Measurements from ENCODE around the gene ITPR3.

ITPR3 gene

GRCh38 chr6:33683051-33683571 is 62.0 kb downstream of the ITPR3 start:
- no peak for DNase-seq (ENCODE audit: extremely low read depth, insufficient read length)
- TF ChIP-seq, protein P1, sequence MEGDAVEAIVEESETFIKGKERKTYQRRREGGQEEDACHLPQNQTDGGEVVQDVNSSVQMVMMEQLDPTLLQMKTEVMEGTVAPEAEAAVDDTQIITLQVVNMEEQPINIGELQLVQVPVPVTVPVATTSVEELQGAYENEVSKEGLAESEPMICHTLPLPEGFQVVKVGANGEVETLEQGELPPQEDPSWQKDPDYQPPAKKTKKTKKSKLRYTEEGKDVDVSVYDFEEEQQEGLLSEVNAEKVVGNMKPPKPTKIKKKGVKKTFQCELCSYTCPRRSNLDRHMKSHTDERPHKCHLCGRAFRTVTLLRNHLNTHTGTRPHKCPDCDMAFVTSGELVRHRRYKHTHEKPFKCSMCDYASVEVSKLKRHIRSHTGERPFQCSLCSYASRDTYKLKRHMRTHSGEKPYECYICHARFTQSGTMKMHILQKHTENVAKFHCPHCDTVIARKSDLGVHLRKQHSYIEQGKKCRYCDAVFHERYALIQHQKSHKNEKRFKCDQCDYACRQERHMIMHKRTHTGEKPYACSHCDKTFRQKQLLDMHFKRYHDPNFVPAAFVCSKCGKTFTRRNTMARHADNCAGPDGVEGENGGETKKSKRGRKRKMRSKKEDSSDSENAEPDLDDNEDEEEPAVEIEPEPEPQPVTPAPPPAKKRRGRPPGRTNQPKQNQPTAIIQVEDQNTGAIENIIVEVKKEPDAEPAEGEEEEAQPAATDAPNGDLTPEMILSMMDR (IDR thresholded peaks at IDR 0.05; ENCODE audit: insufficient read depth, low read length, poor library complexity, severe bottlenecking), result no peak

DNA sequence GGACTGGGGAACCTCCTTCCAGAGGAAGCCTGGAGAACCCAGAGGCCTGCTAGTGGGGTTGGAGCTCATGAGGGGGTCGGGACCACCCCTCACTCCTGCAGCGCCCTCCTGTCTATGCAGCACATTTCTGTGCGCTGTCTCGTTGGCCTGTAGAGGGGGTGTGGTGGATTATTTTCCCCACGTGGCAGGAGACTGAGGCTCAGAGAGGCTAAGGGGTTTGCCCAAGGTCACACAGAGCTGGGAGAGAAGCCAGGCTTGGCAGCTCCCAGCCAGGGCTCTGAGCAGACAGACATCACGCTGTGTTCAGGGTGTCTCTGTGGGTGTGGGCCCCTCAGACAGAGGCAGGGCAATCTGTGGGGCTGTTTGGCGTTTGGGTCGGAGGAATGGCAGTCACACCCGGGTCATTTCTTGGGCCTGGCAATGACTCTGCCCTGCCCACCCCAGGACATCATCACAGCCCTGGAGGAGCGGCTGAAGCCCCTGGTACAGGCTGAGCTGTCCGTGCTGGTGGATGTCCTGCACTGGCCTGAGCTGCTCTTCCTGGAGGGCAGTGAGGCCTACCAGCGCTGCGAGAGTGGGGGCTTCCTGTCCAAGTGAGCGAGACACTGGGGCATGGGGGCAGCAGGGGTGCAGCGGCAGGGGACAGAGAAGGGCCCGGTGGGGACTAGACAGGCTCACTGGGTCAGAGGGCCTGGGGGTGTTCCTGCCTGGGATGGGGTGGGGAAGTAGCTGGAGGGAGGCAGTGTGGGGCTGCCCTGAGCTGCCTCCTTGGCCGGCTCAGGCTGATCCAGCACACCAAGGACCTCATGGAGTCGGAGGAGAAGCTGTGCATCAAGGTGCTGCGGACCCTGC is 62.7 kb downstream of the ITPR3 start:
- TF ChIP-seq, protein P1 (IDR thresholded peaks at IDR 0.05; ENCODE audit: insufficient read depth, low read length, poor library complexity, severe bottlenecking), result no peak
- no peak for DNase-seq (ENCODE audit: extremely low read depth, insufficient read length)
- Histone ChIP-seq H3K4me3 (replicated peaks; ENCODE audit: low read depth, low read length) (no peak overlapping the region), H3K36me3 (ENCODE audit: control insufficient read depth, insufficient read depth, low read length) (peaks cover 38% of the 10 kb centered on the region), H3K27me3 (replicated peaks; ENCODE audit: control insufficient read depth, insufficient read depth, low read length) (no peaks in the 10 kb centered on the region)

More at GRCh38 chr6:33683051-33683571, 62.0 kb downstream of the ITPR3 start:
- no peak overlapping the region for H3K4me3 ChIP-seq (replicated peaks; ENCODE audit: low read depth, low read length)
- no peaks in the 10 kb centered on the region for H3K27me3 ChIP-seq (replicated peaks; ENCODE audit: control insufficient read depth, insufficient read depth, low read length)
- H3K36me3 ChIP-seq (ENCODE audit: control insufficient read depth, insufficient read depth, low read length), result peaks cover 37% of the 10 kb centered on the region

GRCh38 chr6:33684428-33684896 is 63.3 kb downstream of the ITPR3 start:
- peaks cover 40% of the 10 kb centered on the region for H3K36me3 ChIP-seq (ENCODE audit: control insufficient read depth, insufficient read depth, low read length)
- DNase-seq (ENCODE audit: extremely low read depth, insufficient read length), result no peak
- TF ChIP-seq, protein P1 (IDR thresholded peaks at IDR 0.05; ENCODE audit: insufficient read depth, low read length, poor library complexity, severe bottlenecking), result no peak
- no peaks in the 10 kb centered on the region for H3K27me3 ChIP-seq (replicated peaks; ENCODE audit: control insufficient read depth, insufficient read depth, low read length)
- H3K4me3 ChIP-seq (replicated peaks; ENCODE audit: low read depth, low read length), result no peak overlapping the region

DNA sequence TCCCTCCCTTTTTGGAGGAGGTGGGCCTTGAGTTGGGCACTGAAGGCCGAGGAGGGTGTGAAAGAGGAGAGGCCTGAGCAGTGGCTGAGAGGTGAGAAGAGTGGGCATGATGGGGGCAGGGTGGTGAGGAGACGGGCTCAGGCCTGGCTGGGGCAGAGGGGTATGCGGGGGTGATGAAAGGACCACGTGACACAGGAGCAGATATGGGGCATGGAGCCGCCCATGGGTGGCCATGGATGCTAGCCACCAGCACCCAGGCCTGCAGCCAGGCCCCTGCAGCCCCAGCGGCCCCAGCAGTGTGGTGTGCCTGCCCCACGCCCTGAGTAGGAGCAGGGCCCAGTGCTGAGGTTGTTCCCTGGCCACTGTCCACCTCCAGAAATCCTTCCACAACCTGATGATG is 63.9 kb downstream of the ITPR3 start:
- TF ChIP-seq, protein P1 (IDR thresholded peaks at IDR 0.05; ENCODE audit: insufficient read depth, low read length, poor library complexity, severe bottlenecking), result no peak
- Histone ChIP-seq H3K36me3 (ENCODE audit: control insufficient read depth, insufficient read depth, low read length) (peaks cover 45% of the 10 kb centered on the region), H3K27me3 (replicated peaks; ENCODE audit: control insufficient read depth, insufficient read depth, low read length) (no peaks in the 10 kb centered on the region), H3K4me3 (replicated peaks; ENCODE audit: low read depth, low read length) (no peak overlapping the region)
- no peak for DNase-seq (ENCODE audit: extremely low read depth, insufficient read length)

- H3K36me3 ChIP-seq (ENCODE audit: control insufficient read depth, insufficient read depth, low read length), result peaks cover 46% of the 10 kb centered on the region
Observed at GRCh38 chr6:33685411-33686224, 64.5 kb downstream of the ITPR3 start.

More at GRCh38 chr6:33685411-33686224, 64.5 kb downstream of the ITPR3 start:
- Histone ChIP-seq H3K27me3 (replicated peaks; ENCODE audit: control insufficient read depth, insufficient read depth, low read length) (no peaks in the 10 kb centered on the region), H3K4me3 (replicated peaks; ENCODE audit: low read depth, low read length) (no peak overlapping the region)
- TF ChIP-seq, protein P1 (IDR thresholded peaks at IDR 0.05; ENCODE audit: insufficient read depth, low read length, poor library complexity, severe bottlenecking), result no peak
- DNase-seq (ENCODE audit: extremely low read depth, insufficient read length), result no peak

Measured in GM06990 (cell line).